Neural crest cell (in vitro differentiated cells): Measurements from ENCODE around the gene FBLN1. TPM values are rescaled to one million over a fixed set of nuclear protein-coding genes. Genes with fewer than 3 reads are reported as not detected.

Experiments used
- DNase-seq: peaks from one replicate; pipeline ENCODE4 v3.0.0; 2021; ENCODE audit warnings: low read depth, mixed read lengths, low spot score
- H3K27ac Mint-ChIP-seq: one replicate; pipeline ENCODE4 v1.8.0; 2021; ENCODE audit warnings: mild to moderate bottlenecking, mixed read lengths; ENCODE audit not compliant: unreplicated experiment
- H3K27me3 Mint-ChIP-seq: 2 replicates; pipeline ENCODE4 v1.8.0; 2021; ENCODE audit warnings: low read depth, mild to moderate bottlenecking, mixed read lengths
- H3K36me3 Mint-ChIP-seq: 2 replicates; pipeline ENCODE4 v1.8.0; 2021; ENCODE audit warnings: low read depth, mild to moderate bottlenecking, mixed read lengths
- H3K4me1 Mint-ChIP-seq: 2 replicates; pipeline ENCODE4 v1.8.0; 2021; ENCODE audit warnings: mixed read lengths
- H3K4me3 Mint-ChIP-seq: one replicate; pipeline ENCODE4 v1.8.0; 2021; ENCODE audit warnings: mild to moderate bottlenecking, mixed read lengths
- H3K9me3 Mint-ChIP-seq: 2 replicates; pipeline ENCODE4 v1.8.0; 2021; ENCODE audit warnings: mixed read lengths
- CTCF ChIP-seq: fragments of 200-600 bp; sonication (generic); conservative IDR thresholded peaks from 2 replicates; pipeline ENCODE4 v1.5.0; 2021; ENCODE audit warnings: antibody characterized with exemption, mild to moderate bottlenecking
- total RNA-seq: library from RNA; stranded (reverse); gene quantifications from 2 replicates; pipeline ENCODE4 v1.2.1, GENCODE V29; 2021

The FBLN1 gene
- total RNA-seq, 1 donor from 2014 or later: 163 TPM

DNA sequence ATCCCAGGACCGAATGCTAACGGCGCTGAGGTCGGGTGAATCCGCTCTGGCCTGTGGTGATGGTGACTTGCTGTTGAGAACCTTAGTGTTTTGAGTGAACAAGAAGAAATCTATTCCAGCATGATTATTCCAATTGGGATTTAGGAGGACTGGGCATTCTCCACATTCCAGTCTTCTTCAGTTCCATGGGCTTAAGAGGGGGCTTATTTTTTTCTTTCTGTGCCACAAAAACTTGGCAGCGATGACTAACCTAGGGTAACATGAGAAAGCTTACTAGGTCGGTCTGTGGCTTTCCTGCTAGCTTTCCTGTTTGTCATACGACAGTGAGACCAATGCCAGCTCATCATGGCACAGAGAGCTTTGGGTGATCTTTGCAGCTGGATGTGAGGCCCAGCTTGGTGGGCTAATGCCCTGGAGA is 106.1 kb downstream of the FBLN1 start:
- TF ChIP-seq CTCF: no peak
- Mint-ChIP-seq H3K4me3 (no peak overlapping the region), H3K36me3 (no peaks in the 10 kb centered on the region), H3K4me1 (peaks cover 9% of the 10 kb centered on the region), H3K9me3 (no peaks in the 10 kb centered on the region), H3K27ac (no peak overlapping the region), H3K27me3 (no peaks in the 10 kb centered on the region)
- no peak for DNase-seq

DNA sequence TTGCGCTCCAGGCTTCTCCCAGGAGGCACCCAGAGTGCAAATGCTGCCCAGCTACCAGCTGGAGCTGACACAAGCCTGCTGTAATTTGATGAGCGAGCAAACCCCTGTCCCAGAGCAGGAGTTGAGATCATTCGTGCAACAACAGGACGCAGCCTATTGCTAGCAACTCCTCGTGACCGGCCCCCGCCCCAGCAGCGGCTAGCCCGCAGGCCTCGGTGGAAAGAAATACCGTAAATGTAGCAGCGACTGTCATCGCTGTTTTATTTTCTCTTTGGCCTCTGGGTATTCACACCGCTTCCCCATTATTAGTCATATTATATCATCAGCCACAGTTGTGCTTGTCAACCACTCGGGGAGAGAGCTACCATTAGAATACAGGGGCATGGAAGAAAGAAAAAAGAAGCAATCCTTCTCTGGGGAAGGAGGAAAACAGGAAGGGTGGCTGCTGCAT is 109.8 kb downstream of the FBLN1 start:
- Mint-ChIP-seq H3K27ac (peak overlapping the region; percentile 35), H3K36me3 (no peaks in the 10 kb centered on the region), H3K9me3 (peaks cover 4% of the 10 kb centered on the region), H3K27me3 (no peaks in the 10 kb centered on the region), H3K4me3 (no peak overlapping the region), H3K4me1 (peaks cover 9% of the 10 kb centered on the region)
- no peak for TF ChIP-seq CTCF
- no peak for DNase-seq

- Mint-ChIP-seq H3K9me3 (peaks cover 4% of the 10 kb centered on the region), H3K27ac (peak overlapping the region; percentile 35), H3K36me3 (no peaks in the 10 kb centered on the region), H3K27me3 (no peaks in the 10 kb centered on the region), H3K4me1 (peaks cover 9% of the 10 kb centered on the region), H3K4me3 (no peak overlapping the region)
- no peak for TF ChIP-seq CTCF
- DNase-seq: no peak
Measured at GRCh38 chr22:45612940-45613339, 110.3 kb downstream of the FBLN1 start.

DNA sequence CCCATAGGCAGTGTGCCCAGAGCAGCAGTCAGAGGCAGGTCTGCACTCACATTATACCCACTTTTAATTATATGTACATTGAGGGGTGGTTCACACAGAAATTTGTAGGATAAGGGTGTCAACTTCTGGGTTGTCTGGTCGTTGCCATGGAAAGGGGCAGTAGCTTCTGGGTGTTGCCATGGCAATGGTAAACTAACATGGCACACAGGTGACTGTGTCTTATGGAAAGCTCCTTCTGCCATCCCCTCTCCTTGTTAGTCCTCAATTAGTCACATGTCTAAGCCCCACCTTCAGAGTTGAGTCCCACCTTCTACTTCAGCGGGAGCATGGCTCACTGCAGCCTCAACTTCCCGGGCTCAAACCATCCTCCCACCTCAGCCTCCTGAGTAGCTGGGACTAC is 112.7 kb downstream of the FBLN1 start:
- peaks cover 4% of the 10 kb centered on the region for H3K9me3 Mint-ChIP-seq
- H3K27me3 Mint-ChIP-seq: no peaks in the 10 kb centered on the region
- H3K4me1 Mint-ChIP-seq: peaks cover 9% of the 10 kb centered on the region
- no peak for DNase-seq
- H3K27ac Mint-ChIP-seq: no peak overlapping the region
- no peak overlapping the region for H3K4me3 Mint-ChIP-seq
- H3K36me3 Mint-ChIP-seq: peaks cover 2% of the 10 kb centered on the region
- no peak for TF ChIP-seq CTCF

DNA sequence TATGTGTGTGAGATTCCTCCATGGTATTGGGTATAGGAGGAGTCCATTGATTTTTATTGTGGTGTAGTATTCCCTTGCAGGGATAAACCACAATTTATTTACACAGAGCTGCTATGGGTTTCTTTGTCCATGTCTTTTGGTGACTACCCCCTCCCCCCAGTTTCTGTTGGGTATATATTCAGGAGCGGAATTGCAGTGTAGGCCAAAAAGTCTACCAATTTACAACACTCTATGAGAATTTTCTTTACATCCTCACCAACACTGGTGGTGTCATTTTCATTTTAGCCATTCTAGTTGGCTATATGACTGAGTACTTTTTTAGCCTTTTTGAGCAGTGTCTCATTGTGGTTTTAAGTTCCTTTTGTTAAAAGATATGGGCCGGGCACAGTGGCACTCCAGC is 113.7 kb downstream of the FBLN1 start:
- H3K9me3 Mint-ChIP-seq: peaks cover 4% of the 10 kb centered on the region
- DNase-seq: no peak
- peaks cover 8% of the 10 kb centered on the region for H3K4me1 Mint-ChIP-seq
- H3K27ac Mint-ChIP-seq: no peak overlapping the region
- TF ChIP-seq CTCF: no peak
- H3K27me3 Mint-ChIP-seq: no peaks in the 10 kb centered on the region
- peaks cover 2% of the 10 kb centered on the region for H3K36me3 Mint-ChIP-seq
- H3K4me3 Mint-ChIP-seq: no peak overlapping the region

DNA sequence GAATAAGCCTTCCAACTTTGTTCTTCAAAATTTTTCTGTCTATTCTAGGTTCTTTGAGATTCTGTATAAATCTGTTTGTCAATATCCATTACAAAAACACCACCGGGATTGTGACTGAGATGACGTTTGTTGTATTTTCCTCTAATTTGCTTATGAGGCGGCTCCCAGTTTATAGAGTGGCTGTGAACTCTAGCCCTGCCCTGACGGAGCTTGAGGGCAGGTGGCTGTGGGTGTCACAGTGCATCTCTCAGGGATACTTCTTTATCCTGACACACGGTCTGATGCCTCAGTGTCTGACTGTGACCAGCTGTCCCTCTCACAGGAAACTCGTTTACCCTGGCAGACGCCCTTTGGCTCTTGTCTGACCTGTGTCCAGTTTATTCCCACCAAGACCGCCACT is 115.3 kb downstream of the FBLN1 start:
- Mint-ChIP-seq H3K27ac (no peak overlapping the region), H3K27me3 (no peaks in the 10 kb centered on the region), H3K4me3 (no peak overlapping the region), H3K9me3 (peaks cover 4% of the 10 kb centered on the region), H3K36me3 (peaks cover 2% of the 10 kb centered on the region), H3K4me1 (no peaks in the 10 kb centered on the region)
- no peak for DNase-seq
- no peak for TF ChIP-seq CTCF
